ENCODE data around the gene HMGN1. TPM values are rescaled to one million over a fixed set of nuclear protein-coding genes. Genes with fewer than 3 reads are reported as not detected.

HMGN1 gene
- polyA plus RNA-seq, 1 of the 3 experiments (the other 2 are of a cell fraction): 219 TPM

DNA sequence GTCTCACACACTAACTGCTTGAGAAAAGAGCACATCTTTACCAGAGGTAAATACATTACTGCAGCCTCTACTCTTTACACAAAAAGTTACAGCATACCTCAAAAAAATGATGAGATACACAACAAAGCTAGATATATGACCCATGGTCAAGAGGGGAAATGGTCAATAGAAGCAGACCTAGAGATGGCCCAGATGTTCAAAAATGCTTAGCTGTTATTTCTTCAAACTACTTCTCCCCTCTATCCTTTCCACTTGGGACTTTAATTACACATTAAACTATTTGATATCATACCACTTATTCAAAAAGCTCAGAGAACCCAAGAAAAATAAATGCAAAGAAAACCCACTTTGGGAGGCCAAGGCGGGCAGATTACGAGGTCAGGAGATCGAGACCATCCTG lies 48.3 kb downstream of the HMGN1 start:
- no peak overlapping the region for H3K9ac ChIP-seq
- H3K36me3 ChIP-seq (replicated peaks in 1 of 2; ENCODE audit: control insufficient read depth in 1 of 2, insufficient read depth in 2 of 2, low read length in 1 of 2): peaks cover 38 to 65% of the 10 kb centered on the region in 2 experiments
- no peak overlapping the region for H2AFZ ChIP-seq (ENCODE audit: low read depth)
- no peak overlapping the region for H3K4me2 ChIP-seq
- H3K27ac ChIP-seq (ENCODE audit: low read depth in 2 of 2, low read length in 1 of 2): no peak overlapping the region
- no peak for DNase-seq
- WGBS (ENCODE audit: low lambda C conversion rate): 99% methylated on average over 3 of the region's 3 CpGs
- H3K4me3 ChIP-seq (ENCODE audit: low read depth in 2 of 2, low read length in 1 of 2): no peak overlapping the region
- no peaks in the 10 kb centered on the region for H3K4me1 ChIP-seq (ENCODE audit: control insufficient read depth in 1 of 2, insufficient read depth in 2 of 2, low read depth in 1 of 2, low read length in 1 of 2)
- H4K20me1 ChIP-seq (ENCODE audit: insufficient read depth): peaks cover 7% of the 10 kb centered on the region; the same call in 1 of the 2 replicates
- H3K79me2 ChIP-seq (ENCODE audit: insufficient read depth): peaks cover 81% of the 10 kb centered on the region
- no peaks in the 10 kb centered on the region for H3K9me3 ChIP-seq
- no peaks in the 10 kb centered on the region for H3F3A ChIP-seq (replicated peaks; ENCODE audit: insufficient read depth)
- ChIA-PET CTCF (no interaction called here), POLR2A (interaction anchor here (0.7 kb wide), 1 partner anchor 20 kb away, joined by 3 read pairs; no protein-coding TSS in a partner anchor)
- no peaks in the 10 kb centered on the region for H3K27me3 ChIP-seq (ENCODE audit: insufficient read depth)
- no peak for TF ChIP-seq RAD21 (IDR thresholded peaks at IDR 0.05; ENCODE audit: low read length)
- TF ChIP-seq, protein P1, sequence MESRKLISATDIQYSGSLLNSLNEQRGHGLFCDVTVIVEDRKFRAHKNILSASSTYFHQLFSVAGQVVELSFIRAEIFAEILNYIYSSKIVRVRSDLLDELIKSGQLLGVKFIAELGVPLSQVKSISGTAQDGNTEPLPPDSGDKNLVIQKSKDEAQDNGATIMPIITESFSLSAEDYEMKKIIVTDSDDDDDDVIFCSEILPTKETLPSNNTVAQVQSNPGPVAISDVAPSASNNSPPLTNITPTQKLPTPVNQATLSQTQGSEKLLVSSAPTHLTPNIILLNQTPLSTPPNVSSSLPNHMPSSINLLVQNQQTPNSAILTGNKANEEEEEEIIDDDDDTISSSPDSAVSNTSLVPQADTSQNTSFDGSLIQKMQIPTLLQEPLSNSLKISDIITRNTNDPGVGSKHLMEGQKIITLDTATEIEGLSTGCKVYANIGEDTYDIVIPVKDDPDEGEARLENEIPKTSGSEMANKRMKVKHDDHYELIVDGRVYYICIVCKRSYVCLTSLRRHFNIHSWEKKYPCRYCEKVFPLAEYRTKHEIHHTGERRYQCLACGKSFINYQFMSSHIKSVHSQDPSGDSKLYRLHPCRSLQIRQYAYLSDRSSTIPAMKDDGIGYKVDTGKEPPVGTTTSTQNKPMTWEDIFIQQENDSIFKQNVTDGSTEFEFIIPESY (IDR thresholded peaks at IDR 0.05; ENCODE audit: borderline replicate concordance, low read depth): no peak
- no peak for TF ChIP-seq CHD2 (IDR thresholded peaks at IDR 0.05; ENCODE audit: low read length, partially characterized antibody)
- no peak for TF ChIP-seq FOXM1 (IDR thresholded peaks at IDR 0.05; ENCODE audit: low read depth)
- TF ChIP-seq POLR2AphosphoS5 (IDR thresholded peaks at IDR 0.05; ENCODE audit: low read depth, low read length): no peak
- TF ChIP-seq, protein P2, sequence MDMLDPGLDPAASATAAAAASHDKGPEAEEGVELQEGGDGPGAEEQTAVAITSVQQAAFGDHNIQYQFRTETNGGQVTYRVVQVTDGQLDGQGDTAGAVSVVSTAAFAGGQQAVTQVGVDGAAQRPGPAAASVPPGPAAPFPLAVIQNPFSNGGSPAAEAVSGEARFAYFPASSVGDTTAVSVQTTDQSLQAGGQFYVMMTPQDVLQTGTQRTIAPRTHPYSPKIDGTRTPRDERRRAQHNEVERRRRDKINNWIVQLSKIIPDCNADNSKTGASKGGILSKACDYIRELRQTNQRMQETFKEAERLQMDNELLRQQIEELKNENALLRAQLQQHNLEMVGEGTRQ (IDR thresholded peaks at IDR 0.05; ENCODE audit: borderline replicate concordance, low read depth, low read length): no peak
- no peak for TF ChIP-seq SMC3 (IDR thresholded peaks at IDR 0.05; ENCODE audit: low read depth, low read length)
- no peak for TF ChIP-seq ELF1 (IDR thresholded peaks at IDR 0.05)
- TF ChIP-seq JUND (IDR thresholded peaks at IDR 0.05): no peak
- no peak for TF ChIP-seq EP300 (IDR thresholded peaks at IDR 0.05; ENCODE audit: borderline replicate concordance in 1 of 2, low read depth in 1 of 2, low read length in 1 of 2)
- no peak for TF ChIP-seq FOXJ3 (CRISPR knock-in tag; IDR thresholded peaks at IDR 0.05)
- TF ChIP-seq TAF1 (IDR thresholded peaks at IDR 0.05; ENCODE audit: borderline replicate concordance, low read depth, low read length): no peak
- TF ChIP-seq, protein P3, sequence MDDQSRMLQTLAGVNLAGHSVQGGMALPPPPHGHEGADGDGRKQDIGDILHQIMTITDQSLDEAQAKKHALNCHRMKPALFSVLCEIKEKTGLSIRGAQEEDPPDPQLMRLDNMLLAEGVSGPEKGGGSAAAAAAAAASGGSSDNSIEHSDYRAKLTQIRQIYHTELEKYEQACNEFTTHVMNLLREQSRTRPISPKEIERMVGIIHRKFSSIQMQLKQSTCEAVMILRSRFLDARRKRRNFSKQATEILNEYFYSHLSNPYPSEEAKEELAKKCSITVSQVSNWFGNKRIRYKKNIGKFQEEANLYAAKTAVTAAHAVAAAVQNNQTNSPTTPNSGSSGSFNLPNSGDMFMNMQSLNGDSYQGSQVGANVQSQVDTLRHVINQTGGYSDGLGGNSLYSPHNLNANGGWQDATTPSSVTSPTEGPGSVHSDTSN (IDR thresholded peaks at IDR 0.05): no peak
- no peak for TF ChIP-seq RFX5 (IDR thresholded peaks at IDR 0.05; ENCODE audit: low read length)
- no peak for TF ChIP-seq FOSL2 (IDR thresholded peaks at IDR 0.05; ENCODE audit: borderline replicate concordance, low read depth)
- TF ChIP-seq GABPA (IDR thresholded peaks at IDR 0.05; ENCODE audit: low read depth): no peak
- TF ChIP-seq TEAD4 (IDR thresholded peaks at IDR 0.05; ENCODE audit: borderline replicate concordance, insufficient read depth): no peak
- TF ChIP-seq, protein P4, sequence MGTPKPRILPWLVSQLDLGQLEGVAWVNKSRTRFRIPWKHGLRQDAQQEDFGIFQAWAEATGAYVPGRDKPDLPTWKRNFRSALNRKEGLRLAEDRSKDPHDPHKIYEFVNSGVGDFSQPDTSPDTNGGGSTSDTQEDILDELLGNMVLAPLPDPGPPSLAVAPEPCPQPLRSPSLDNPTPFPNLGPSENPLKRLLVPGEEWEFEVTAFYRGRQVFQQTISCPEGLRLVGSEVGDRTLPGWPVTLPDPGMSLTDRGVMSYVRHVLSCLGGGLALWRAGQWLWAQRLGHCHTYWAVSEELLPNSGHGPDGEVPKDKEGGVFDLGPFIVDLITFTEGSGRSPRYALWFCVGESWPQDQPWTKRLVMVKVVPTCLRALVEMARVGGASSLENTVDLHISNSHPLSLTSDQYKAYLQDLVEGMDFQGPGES (IDR thresholded peaks at IDR 0.05; ENCODE audit: low read depth, low read length): no peak
- TF ChIP-seq, protein P5, sequence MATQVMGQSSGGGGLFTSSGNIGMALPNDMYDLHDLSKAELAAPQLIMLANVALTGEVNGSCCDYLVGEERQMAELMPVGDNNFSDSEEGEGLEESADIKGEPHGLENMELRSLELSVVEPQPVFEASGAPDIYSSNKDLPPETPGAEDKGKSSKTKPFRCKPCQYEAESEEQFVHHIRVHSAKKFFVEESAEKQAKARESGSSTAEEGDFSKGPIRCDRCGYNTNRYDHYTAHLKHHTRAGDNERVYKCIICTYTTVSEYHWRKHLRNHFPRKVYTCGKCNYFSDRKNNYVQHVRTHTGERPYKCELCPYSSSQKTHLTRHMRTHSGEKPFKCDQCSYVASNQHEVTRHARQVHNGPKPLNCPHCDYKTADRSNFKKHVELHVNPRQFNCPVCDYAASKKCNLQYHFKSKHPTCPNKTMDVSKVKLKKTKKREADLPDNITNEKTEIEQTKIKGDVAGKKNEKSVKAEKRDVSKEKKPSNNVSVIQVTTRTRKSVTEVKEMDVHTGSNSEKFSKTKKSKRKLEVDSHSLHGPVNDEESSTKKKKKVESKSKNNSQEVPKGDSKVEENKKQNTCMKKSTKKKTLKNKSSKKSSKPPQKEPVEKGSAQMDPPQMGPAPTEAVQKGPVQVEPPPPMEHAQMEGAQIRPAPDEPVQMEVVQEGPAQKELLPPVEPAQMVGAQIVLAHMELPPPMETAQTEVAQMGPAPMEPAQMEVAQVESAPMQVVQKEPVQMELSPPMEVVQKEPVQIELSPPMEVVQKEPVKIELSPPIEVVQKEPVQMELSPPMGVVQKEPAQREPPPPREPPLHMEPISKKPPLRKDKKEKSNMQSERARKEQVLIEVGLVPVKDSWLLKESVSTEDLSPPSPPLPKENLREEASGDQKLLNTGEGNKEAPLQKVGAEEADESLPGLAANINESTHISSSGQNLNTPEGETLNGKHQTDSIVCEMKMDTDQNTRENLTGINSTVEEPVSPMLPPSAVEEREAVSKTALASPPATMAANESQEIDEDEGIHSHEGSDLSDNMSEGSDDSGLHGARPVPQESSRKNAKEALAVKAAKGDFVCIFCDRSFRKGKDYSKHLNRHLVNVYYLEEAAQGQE (IDR thresholded peaks at IDR 0.05; ENCODE audit: low read depth, low read length): no peak
- H3K9me2 ChIP-seq: no peaks in the 10 kb centered on the region

Data from SK-N-SH (cell line).